GM23338 (cell line): ENCODE results near the gene PTTG1IP. TPM values are rescaled to one million over a fixed set of nuclear protein-coding genes. Genes with fewer than 3 reads are reported as not detected.

ENCODE experiments used
- ATAC-seq: fragments of 200-7000 bp; cut with Tn5 transposase; 3 replicates; pipeline ENCODE4 v1.9.1; 2020
- DNase-seq: peaks from one replicate; pipeline ENCODE4 v3.0.0-alpha.2; 2015; ENCODE audit warnings: low spot score
- H2AFZ ChIP-seq: fragments of 200-600 bp; sonication (generic); 2 replicates; pipeline ENCODE4 v1.8.0; 2016; ENCODE audit warnings: antibody characterized with exemption, mild to moderate bottlenecking, moderate library complexity
- H3F3A ChIP-seq: fragments of 200-600 bp; sonication (generic); replicated peaks from 2 replicates; pipeline ENCODE4 v1.8.0; 2017; ENCODE audit warnings: antibody characterized with exemption, mixed run types, low read depth
- H3K27ac ChIP-seq: fragments of 200-600 bp; sonication (generic); 2 replicates; pipeline ENCODE4 v1.6.1; 2016; ENCODE audit warnings: low read depth
- H3K27me3 ChIP-seq: fragments of 200-600 bp; sonication (generic); 2 replicates; pipeline ENCODE4 v1.8.0; 2016; ENCODE audit warnings: mild to moderate bottlenecking, mixed run types, moderate library complexity; ENCODE audit not compliant: insufficient read depth
- H3K36me3 ChIP-seq: fragments of 200-600 bp; sonication (generic); 2 replicates; pipeline ENCODE4 v1.8.0; 2016; ENCODE audit warnings: mild to moderate bottlenecking; ENCODE audit not compliant: insufficient read depth
- H3K4me1 ChIP-seq: fragments of 200-600 bp; sonication (generic); 2 replicates; pipeline ENCODE4 v1.8.0; 2016; ENCODE audit warnings: mild to moderate bottlenecking, moderate library complexity; ENCODE audit not compliant: insufficient read depth
- H3K4me2 ChIP-seq: fragments of 200-600 bp; sonication (generic); 2 replicates; pipeline ENCODE4 v1.7.1; 2017; ENCODE audit warnings: mixed run types
- H3K4me3 ChIP-seq: fragments of 200-600 bp; sonication (generic); 2 replicates; pipeline ENCODE4 v1.6.1; 2016; ENCODE audit warnings: mixed run types
- H3K79me2 ChIP-seq: fragments of 200-600 bp; sonication (generic); replicated peaks from 2 replicates; pipeline ENCODE4 v1.8.0; 2017; ENCODE audit warnings: mild to moderate bottlenecking; ENCODE audit not compliant: insufficient read depth
- H3K9me2 ChIP-seq: fragments of 200-600 bp; sonication (generic); 2 replicates; pipeline ENCODE4 v1.8.0; 2017; ENCODE audit not compliant: insufficient read depth
- H4K20me1 ChIP-seq: fragments of 200-600 bp; sonication (generic); replicated peaks from 2 replicates; pipeline ENCODE4 v1.8.0; 2017; ENCODE audit warnings: mild to moderate bottlenecking; ENCODE audit not compliant: insufficient read depth
- H3K27ac Mint-ChIP-seq: 2 replicates; pipeline ENCODE4 v1.8.0; 2020; ENCODE audit warnings: inconsistent platforms, mild to moderate bottlenecking, moderate library complexity, mixed read lengths
- H3K27me3 Mint-ChIP-seq: 3 replicates; pipeline ENCODE4 v1.8.0; 2022; ENCODE audit warnings: low read depth, mild to moderate bottlenecking, moderate library complexity, mixed read lengths, inconsistent platforms; ENCODE audit not compliant: insufficient read depth, poor library complexity
- H3K36me3 Mint-ChIP-seq: 3 replicates; pipeline ENCODE4 v1.8.0; 2021; ENCODE audit warnings: low read depth, mild to moderate bottlenecking, inconsistent platforms, moderate library complexity, mixed read lengths
- H3K4me1 Mint-ChIP-seq: 3 replicates; pipeline ENCODE4 v1.8.0; 2020; ENCODE audit warnings: mild to moderate bottlenecking, inconsistent platforms, mixed read lengths
- H3K4me3 Mint-ChIP-seq: 3 replicates; pipeline ENCODE4 v1.8.0; 2021; ENCODE audit warnings: moderate library complexity, mild to moderate bottlenecking, inconsistent platforms, mixed read lengths
- H3K9me3 Mint-ChIP-seq: 3 replicates; pipeline ENCODE4 v1.8.0; 2020; ENCODE audit warnings: moderate library complexity, mild to moderate bottlenecking, inconsistent platforms, mixed read lengths
- CREB1 ChIP-seq: fragments of 250-450 bp; sonication (Bioruptor Pico); IDR thresholded peaks from 2 replicates; pipeline ENCODE4 v1.5.0; 2020; ENCODE audit warnings: low read depth, mild to moderate bottlenecking, moderate library complexity
- CTCF ChIP-seq, 2 experiments: fragments of 200-600 bp in 1 of 2; sonication (generic) in 1 of 2; conservative IDR thresholded peaks; 2 replicates each; pipeline versions ENCODE4 v1.5.1 to v1.6.1; 2016 to 2017; ENCODE audit warnings: antibody characterized with exemption in 2 of 2, low read depth in 2 of 2, mild to moderate bottlenecking in 2 of 2, moderate library complexity in 1 of 2
- ETS1 ChIP-seq: IDR thresholded peaks from 2 replicates; pipeline ENCODE4 v1.6.1; 2016; ENCODE audit warnings: antibody characterized with exemption
- EZH2 ChIP-seq: fragments of 200-600 bp; sonication (generic); IDR thresholded peaks from one replicate; pipeline ENCODE4 v1.8.0; 2017; ENCODE audit warnings: antibody characterized with exemption, mild to moderate bottlenecking, low read depth; ENCODE audit not compliant: unreplicated experiment
- EZH2phosphoT487 ChIP-seq: fragments of 200-600 bp; sonication (generic); IDR thresholded peaks from one replicate; pipeline ENCODE4 v1.8.1; 2018; ENCODE audit warnings: antibody characterized with exemption; ENCODE audit not compliant: unreplicated experiment
- JUNB ChIP-seq: IDR thresholded peaks from one replicate; pipeline ENCODE4 v1.6.1; 2016; ENCODE audit warnings: antibody characterized with exemption; ENCODE audit not compliant: unreplicated experiment
- NANOG ChIP-seq: IDR thresholded peaks from 2 replicates; pipeline ENCODE4 v1.6.1; 2016; ENCODE audit warnings: antibody characterized with exemption, borderline replicate concordance
- POLR2AphosphoS5 ChIP-seq: IDR thresholded peaks from 2 replicates; pipeline ENCODE4 v1.6.1; 2016; ENCODE audit warnings: antibody characterized with exemption, low read depth
- REST ChIP-seq: IDR thresholded peaks from one replicate; pipeline ENCODE4 v1.6.1; 2018; ENCODE audit warnings: antibody characterized with exemption; ENCODE audit not compliant: unreplicated experiment
- STAT1 ChIP-seq: IDR thresholded peaks from one replicate; pipeline ENCODE4 v1.6.1; 2016; ENCODE audit warnings: antibody characterized with exemption; ENCODE audit not compliant: unreplicated experiment
- ZNF114 ChIP-seq: fragments of 250-450 bp; sonication (Bioruptor Pico); IDR thresholded peaks from 2 replicates; pipeline ENCODE4 v1.5.0; 2020; ENCODE audit warnings: mild to moderate bottlenecking, moderate library complexity
- ZNF331 ChIP-seq: fragments of 250-450 bp; sonication (Bioruptor Pico); IDR thresholded peaks from 2 replicates; pipeline ENCODE4 v1.5.0; 2020; ENCODE audit warnings: low read depth, mild to moderate bottlenecking, moderate library complexity
- ZNF462 ChIP-seq: fragments of 250-450 bp; sonication (Bioruptor Pico); IDR thresholded peaks from 2 replicates; pipeline ENCODE4 v1.5.0; 2020; ENCODE audit warnings: mild to moderate bottlenecking, moderate library complexity
- polyA plus RNA-seq: library from polyadenylated mRNA; unstranded; fragments of >200 nt; fragmentation: Nextera tagmentation; extraction: Ambion mirVana; gene quantifications from 2 replicates; pipeline ENCODE4 v1.2.1, GENCODE V29; 2016
- total RNA-seq: library from RNA; depleted of rRNA; stranded (reverse); fragments of >200 nt; shearing (Covaris generic); gene quantifications from 2 replicates; pipeline ENCODE4 v1.2.3, GENCODE V29; 2014

Gene PTTG1IP
- total and polyA plus RNA-seq, 2 experiments from 2014 or later = 99.9 to 172 TPM

GRCh38 chr21:44887807-44888580 lies 14.5 kb upstream of the PTTG1IP start:
- H4K20me1 ChIP-seq = no peaks in the 10 kb centered on the region
- Mint-ChIP-seq H3K27ac (no peak overlapping the region), H3K9me3 (no peaks in the 10 kb centered on the region), H3K36me3 (no peaks in the 10 kb centered on the region), H3K27me3 (peaks cover 7% of the 10 kb centered on the region), H3K4me3 (no peak overlapping the region), H3K4me1 (peaks cover 2% of the 10 kb centered on the region; the same call in 2 of the 3 replicates)
- H3K4me1 ChIP-seq = no peaks in the 10 kb centered on the region
- no peaks in the 10 kb centered on the region for H3K27me3 ChIP-seq
- H3K9me2 ChIP-seq = no peaks in the 10 kb centered on the region
- TF ChIP-seq POLR2AphosphoS5 (no peak), NANOG (no peak), REST (no peak), ZNF331 (CRISPR knock-in tag) (no peak), ETS1 (no peak), STAT1 (no peak), CTCF (conservative IDR thresholded peaks at IDR 0.05; ENCODE audit: low read depth in 2 of 2) (no peak), EZH2phosphoT487 (no peak), CREB1 (CRISPR knock-in tag) (no peak), ZNF462 (no peak), JUNB (no peak), ZNF114 (no peak), EZH2 (no peak)
- H3K36me3 ChIP-seq = no peaks in the 10 kb centered on the region
- H3K4me3 ChIP-seq = no peak overlapping the region
- no peak for ATAC-seq
- H3F3A ChIP-seq = no peaks in the 10 kb centered on the region
- no peaks in the 10 kb centered on the region for H3K79me2 ChIP-seq
- no peak overlapping the region for H3K4me2 ChIP-seq
- H3K27ac ChIP-seq = no peak overlapping the region
- DNase-seq = no peak
- no peak overlapping the region for H2AFZ ChIP-seq
